K562 (cell line): Measurements from ENCODE around the gene KRR1. TPM values are rescaled to one million over a fixed set of nuclear protein-coding genes. Genes with fewer than 3 reads are reported as not detected.

ENCODE experiments used
- BCL6 ChIP-seq: fragments of 250-450 bp; sonication (Bioruptor Pico); IDR thresholded peaks from 2 replicates; pipeline ENCODE4 v1.4.0; 2020
- CREB1 ChIP-seq, 2 experiments: sonication (generic) in 1 of 2; formaldehyde crosslinking in 1 of 2; IDR thresholded peaks; 2 replicates each; pipeline versions ENCODE4 v1.6.1 to v1.8.0; 2012 to 2022; ENCODE audit warnings: inconsistent platforms in 1 of 2, mild to moderate bottlenecking in 1 of 2, missing genetic modification reagents in 1 of 2, moderate library complexity in 1 of 2
- GABPB2 ChIP-seq: fragments of 250-450 bp; sonication (Bioruptor Pico); conservative IDR thresholded peaks from 2 replicates; pipeline ENCODE4 v1.5.1; 2021; ENCODE audit warnings: mild to moderate bottlenecking
- KDM5B ChIP-seq: fragments of 200-600 bp; sonication (generic); IDR thresholded peaks from 2 replicates; pipeline ENCODE4 v1.6.1; 2012; ENCODE audit warnings: low read depth, mild to moderate bottlenecking, moderate library complexity, low read length, control low read depth, inconsistent platforms; ENCODE audit not compliant: insufficient replicate concordance
- PHB2 ChIP-seq: fragments of 450-650 bp; IDR thresholded peaks from 2 replicates; pipeline ENCODE4 v1.6.1; 2017; ENCODE audit warnings: low read depth
- POLR2A ChIP-seq: fragments of 450-650 bp; conservative IDR thresholded peaks from 2 replicates; pipeline ENCODE4 v1.6.1; 2016
- SLC30A9 ChIP-seq: fragments of 250-450 bp; sonication (Bioruptor Pico); IDR thresholded peaks from 2 replicates; pipeline ENCODE4 v1.8.0; 2022; ENCODE audit warnings: mild to moderate bottlenecking, moderate library complexity
- TGIF2 ChIP-seq: sonication (generic); formaldehyde crosslinking; IDR thresholded peaks from 2 replicates; pipeline ENCODE4 v1.8.1; 2022; ENCODE audit warnings: mild to moderate bottlenecking, missing genetic modification reagents, moderate library complexity
- THRAP3 ChIP-seq: fragments of 450-650 bp; IDR thresholded peaks from 2 replicates; pipeline ENCODE4 v1.6.1; 2016; ENCODE audit warnings: mild to moderate bottlenecking, inconsistent platforms, borderline replicate concordance
- ZBTB9 ChIP-seq: fragments of 450-650 bp; formaldehyde crosslinking; IDR thresholded peaks from 2 replicates; pipeline ENCODE4 v1.4.0; 2020; ENCODE audit warnings: mild to moderate bottlenecking, moderate library complexity
- ZFPM2 ChIP-seq: fragments of 250-450 bp; sonication (Bioruptor Pico); IDR thresholded peaks from 2 replicates; pipeline ENCODE4 v1.5.1; 2022; ENCODE audit warnings: mild to moderate bottlenecking
- polyA plus RNA-seq, 8 experiments: library from polyadenylated mRNA; depleted of rRNA in 4 of 8; stranded (reverse) in 5 of 8; unstranded in 3 of 8; fragments of >200 nt; fragmentation: Nextera tagmentation in 2 of 8; fragmentation: Illumina TruSeq in 1 of 8; extraction: Ambion mirVana in 2 of 8; extraction: Trizol in 1 of 8; gene quantifications; 2 replicates each; pipeline versions ENCODE4 v1.2.1 to v1.2.3, GENCODE V29; 2011 to 2014; ENCODE audit warnings: inconsistent platforms in 1 of 8, missing spikeins in 1 of 8
- total RNA-seq, 7 experiments: library from RNA; depleted of rRNA in 6 of 7; stranded (reverse); fragments of >200 nt in 6 of 7; fragmentation: Illumina TruSeq in 2 of 7; extraction: Trizol in 2 of 7; gene quantifications; 2 replicates each; pipeline versions ENCODE4 v1.2.1 to v1.2.3, GENCODE V29; 2011 to 2021; ENCODE audit warnings: low replicate concordance in 1 of 7
- TF ChIP-seq, protein P1 (sequence below): fragments of 250-450 bp; sonication (Bioruptor Pico); IDR thresholded peaks from 2 replicates; pipeline ENCODE4 v1.4.0; 2020; ENCODE audit warnings: mild to moderate bottlenecking, moderate library complexity
- TF ChIP-seq, protein P2 (sequence below): fragments of 450-650 bp; formaldehyde crosslinking; IDR thresholded peaks from 2 replicates; pipeline ENCODE4 v1.4.0; 2022; ENCODE audit warnings: mild to moderate bottlenecking, moderate library complexity
- TF ChIP-seq, protein P3 (sequence below), 2 experiments: fragments of 450-650 bp; IDR thresholded peaks; 2 replicates each; pipeline ENCODE4 v1.6.1; 2016; ENCODE audit warnings: mild to moderate bottlenecking in 2 of 2, borderline replicate concordance in 1 of 2, low read depth in 1 of 2, moderate library complexity in 1 of 2

The KRR1 gene
- total and polyA plus RNA-seq, 9 of the 15 experiments (the other 6 are each of a cell fraction or from before 2014, with no cell fraction given) = 42.6 to 102 (median 61.0) TPM

DNA sequence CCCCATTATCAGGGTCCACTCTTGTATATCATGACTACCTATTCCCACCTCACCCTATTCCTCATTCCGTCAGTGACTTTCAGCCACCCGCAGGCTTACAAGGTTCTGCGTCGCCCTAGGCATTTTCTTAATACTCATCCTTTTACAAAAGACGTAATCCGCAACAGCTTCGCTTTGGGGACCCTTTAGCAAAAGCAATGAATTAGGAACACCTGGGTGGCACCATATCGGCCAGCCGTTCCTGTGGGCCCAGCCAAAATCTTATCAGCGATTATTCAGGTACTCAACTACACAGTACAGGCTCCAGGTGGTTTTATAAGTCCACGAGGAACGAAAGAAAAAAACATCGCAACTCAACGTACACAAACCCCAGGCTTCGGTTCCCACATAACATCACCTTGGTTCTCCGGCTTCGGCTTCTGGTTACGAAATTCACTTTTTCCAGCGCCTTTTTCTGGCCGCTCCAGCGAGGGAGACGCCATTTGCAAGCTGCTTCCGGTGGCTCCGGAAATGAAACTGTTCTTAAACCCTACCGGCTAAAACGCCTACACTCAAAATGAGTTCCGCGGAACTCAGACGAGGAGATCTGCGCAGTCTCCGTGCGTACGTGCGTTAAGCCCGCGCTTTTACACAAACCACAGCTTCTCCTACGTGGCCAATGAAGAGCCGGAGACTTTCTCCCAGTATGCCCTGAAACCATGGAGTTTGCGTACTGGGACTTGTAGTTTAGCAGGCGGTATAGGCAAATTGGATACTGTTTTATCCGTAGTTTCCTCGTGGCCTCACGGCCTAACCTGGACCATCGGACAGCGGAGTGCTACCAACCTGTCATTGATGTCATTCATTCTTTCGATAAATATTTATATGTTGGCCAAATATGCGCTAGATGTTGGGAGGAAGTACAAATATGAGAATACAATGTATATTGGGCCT lies at the start of gene KRR1 (continued):
- TF ChIP-seq, protein P1, sequence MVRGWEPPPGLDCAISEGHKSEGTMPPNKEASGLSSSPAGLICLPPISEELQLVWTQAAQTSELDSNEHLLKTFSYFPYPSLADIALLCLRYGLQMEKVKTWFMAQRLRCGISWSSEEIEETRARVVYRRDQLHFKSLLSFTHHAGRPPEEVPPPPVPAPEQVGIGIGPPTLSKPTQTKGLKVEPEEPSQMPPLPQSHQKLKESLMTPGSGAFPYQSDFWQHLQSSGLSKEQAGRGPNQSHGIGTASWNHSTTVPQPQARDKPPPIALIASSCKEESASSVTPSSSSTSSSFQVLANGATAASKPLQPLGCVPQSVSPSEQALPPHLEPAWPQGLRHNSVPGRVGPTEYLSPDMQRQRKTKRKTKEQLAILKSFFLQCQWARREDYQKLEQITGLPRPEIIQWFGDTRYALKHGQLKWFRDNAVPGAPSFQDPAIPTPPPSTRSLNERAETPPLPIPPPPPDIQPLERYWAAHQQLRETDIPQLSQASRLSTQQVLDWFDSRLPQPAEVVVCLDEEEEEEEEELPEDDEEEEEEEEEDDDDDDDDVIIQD (CRISPR knock-in tag) = no peak
- TF ChIP-seq THRAP3 (peak; percentile 76; the same call in 1 of the 2 replicates), BCL6 (CRISPR knock-in tag) (no peak), PHB2 (no peak), KDM5B (peak; percentile 87), ZFPM2 (no peak), POLR2A (peak; percentile 91), CREB1 (IDR thresholded peaks at IDR 0.05) (peak; percentile 59), CREB1 (CRISPR knock-in tag; IDR thresholded peaks at IDR 0.05) (peak; percentile 53; the same call in 1 of the 2 replicates), ZBTB9 (CRISPR knock-in tag) (0 out of 2 replicates have a peak, but pooled peaks have one; percentile 38), SLC30A9 (CRISPR knock-in tag) (no peak), TGIF2 (no peak), GABPB2 (CRISPR knock-in tag) (no peak)
- TF ChIP-seq, protein P2, sequence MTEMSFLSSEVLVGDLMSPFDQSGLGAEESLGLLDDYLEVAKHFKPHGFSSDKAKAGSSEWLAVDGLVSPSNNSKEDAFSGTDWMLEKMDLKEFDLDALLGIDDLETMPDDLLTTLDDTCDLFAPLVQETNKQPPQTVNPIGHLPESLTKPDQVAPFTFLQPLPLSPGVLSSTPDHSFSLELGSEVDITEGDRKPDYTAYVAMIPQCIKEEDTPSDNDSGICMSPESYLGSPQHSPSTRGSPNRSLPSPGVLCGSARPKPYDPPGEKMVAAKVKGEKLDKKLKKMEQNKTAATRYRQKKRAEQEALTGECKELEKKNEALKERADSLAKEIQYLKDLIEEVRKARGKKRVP (CRISPR knock-in tag) = no peak
- TF ChIP-seq, protein P3, sequence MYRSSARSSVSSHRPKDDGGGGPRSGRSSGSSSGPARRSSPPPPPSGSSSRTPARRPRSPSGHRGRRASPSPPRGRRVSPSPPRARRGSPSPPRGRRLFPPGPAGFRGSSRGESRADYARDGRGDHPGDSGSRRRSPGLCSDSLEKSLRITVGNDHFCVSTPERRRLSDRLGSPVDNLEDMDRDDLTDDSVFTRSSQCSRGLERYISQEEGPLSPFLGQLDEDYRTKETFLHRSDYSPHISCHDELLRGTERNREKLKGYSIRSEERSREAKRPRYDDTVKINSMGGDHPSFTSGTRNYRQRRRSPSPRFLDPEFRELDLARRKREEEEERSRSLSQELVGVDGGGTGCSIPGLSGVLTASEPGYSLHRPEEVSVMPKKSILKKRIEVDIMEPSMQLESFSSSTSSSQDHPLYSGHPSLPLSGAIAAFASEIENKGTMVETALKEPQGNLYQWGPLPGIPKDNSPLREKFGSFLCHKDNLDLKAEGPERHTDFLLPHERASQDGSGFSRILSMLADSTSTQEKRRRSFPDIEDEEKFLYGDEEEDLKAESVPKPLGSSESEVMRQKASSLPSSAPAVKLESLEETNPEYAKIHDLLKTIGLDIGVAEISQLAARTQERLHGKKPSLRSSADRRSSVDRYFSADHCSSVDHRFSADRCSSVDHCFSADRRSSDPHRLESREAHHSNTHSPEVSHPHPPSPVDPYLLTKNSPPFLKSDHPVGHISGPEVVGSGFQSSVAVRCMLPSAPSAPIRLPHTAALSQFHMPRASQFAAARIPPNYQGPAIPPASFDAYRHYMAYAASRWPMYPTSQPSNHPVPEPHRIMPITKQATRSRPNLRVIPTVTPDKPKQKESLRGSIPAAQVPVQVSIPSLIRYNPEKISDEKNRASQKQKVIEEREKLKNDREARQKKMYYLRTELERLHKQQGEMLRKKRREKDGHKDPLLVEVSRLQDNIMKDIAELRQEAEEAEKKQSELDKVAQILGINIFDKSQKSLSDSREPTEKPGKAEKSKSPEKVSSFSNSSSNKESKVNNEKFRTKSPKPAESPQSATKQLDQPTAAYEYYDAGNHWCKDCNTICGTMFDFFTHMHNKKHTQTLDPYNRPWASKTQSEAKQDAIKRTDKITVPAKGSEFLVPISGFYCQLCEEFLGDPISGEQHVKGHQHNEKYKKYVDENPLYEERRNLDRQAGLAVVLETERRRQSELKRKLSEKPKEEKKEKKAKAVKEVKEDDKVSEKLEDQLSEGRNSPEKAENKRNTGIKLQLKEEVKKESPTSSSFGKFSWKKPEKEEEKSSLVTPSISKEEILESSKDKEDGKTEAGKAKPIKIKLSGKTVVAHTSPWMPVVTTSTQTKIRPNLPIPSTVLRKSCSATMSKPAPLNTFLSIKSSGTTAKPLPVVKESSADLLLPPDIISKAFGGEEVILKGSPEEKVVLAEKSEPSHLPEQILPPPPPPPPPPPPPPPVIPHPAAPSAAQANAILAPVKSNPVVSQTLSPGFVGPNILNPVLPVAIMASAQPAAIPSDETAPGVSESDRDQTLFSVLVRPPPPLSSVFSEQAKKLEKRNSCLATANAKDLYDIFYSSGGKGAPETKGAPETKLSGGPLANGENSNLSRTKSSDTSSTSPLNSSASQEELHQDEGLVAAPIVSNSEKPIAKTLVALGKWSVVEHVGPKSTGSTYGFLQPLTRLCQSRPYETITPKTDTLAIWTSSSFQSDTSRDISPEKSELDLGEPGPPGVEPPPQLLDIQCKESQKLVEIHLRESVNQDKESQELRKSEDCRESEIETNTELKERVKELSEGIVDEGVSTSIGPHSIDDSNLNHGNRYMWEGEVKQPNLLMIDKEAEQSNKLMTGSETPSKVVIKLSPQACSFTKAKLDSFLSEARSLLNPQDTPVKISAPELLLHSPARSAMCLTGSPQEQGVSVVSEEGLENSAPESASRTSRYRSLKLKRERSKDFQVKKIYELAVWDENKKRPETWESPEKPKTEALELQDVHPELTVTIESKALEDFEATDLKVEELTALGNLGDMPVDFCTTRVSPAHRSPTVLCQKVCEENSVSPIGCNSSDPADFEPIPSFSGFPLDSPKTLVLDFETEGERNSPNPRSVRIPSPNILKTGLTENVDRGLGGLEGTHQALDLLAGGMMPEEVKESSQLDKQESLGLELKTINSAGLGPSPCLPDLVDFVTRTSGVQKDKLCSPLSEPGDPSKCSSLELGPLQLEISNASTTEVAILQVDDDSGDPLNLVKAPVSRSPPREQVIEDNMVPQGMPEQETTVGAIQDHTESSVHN (IDR thresholded peaks at IDR 0.05; ENCODE audit: borderline replicate concordance in 1 of 2, low read depth in 1 of 2) = no peak
